PC-9 (cell line): ENCODE results near the gene PHLDA3. TPM values are rescaled to one million over a fixed set of nuclear protein-coding genes. Genes with fewer than 3 reads are reported as not detected.

Experiments used
- BruUV-seq: library from RNA; stranded (reverse); fragments of 400-500 nt; replicated peaks from 2 replicates; lab custom pipeline; 2021; lab: Mats Ljungman, UMichigan
- CTCF ChIA-PET: fragments of 300-600 bp; sonication (Branson Sonifier 250); formaldehyde crosslinking; loops from one replicate; lab custom pipeline; 2022; ENCODE audit warnings: antibody characterized with exemption; lab: Charles Lee
- POLR2A ChIA-PET: fragments of 300-600 bp; sonication (Branson Sonifier 250); formaldehyde crosslinking; loops from one replicate; lab custom pipeline; 2022; ENCODE audit warnings: antibody characterized with exemption; ENCODE audit not compliant: unreplicated experiment; lab: Charles Lee
- DNase-seq, 2 experiments: peaks; one replicate each; pipeline versions ENCODE4 v3.0.0 to v3.0.0-alpha.2; 2015 to 2022; ENCODE audit warnings: mixed read lengths in 1 of 2
- H2AFZ ChIP-seq: fragments of 200-600 bp; sonication (generic); 2 replicates; pipeline ENCODE4 v1.8.1; 2017; ENCODE audit warnings: antibody characterized with exemption
- H3F3A ChIP-seq: fragments of 200-600 bp; sonication (generic); 2 replicates; pipeline ENCODE4 v1.8.1; 2017; ENCODE audit warnings: antibody characterized with exemption, mild to moderate bottlenecking, low read depth; ENCODE audit not compliant: insufficient read depth
- H3K27ac ChIP-seq: fragments of 200-600 bp; sonication (generic); 2 replicates; pipeline ENCODE4 v1.6.1; 2016; ENCODE audit warnings: mixed run types
- H3K27me3 ChIP-seq: fragments of 200-600 bp; sonication (generic); 2 replicates; pipeline ENCODE4 v1.6.1; 2016; ENCODE audit warnings: low read depth, mixed run types; ENCODE audit not compliant: insufficient read depth
- H3K36me3 ChIP-seq: fragments of 200-600 bp; sonication (generic); 2 replicates; pipeline ENCODE4 v1.6.1; 2016; ENCODE audit warnings: low read depth, mixed run types
- H3K4me1 ChIP-seq: fragments of 200-600 bp; sonication (generic); replicated peaks from 2 replicates; pipeline ENCODE4 v1.6.1; 2016; ENCODE audit warnings: mixed run types; ENCODE audit not compliant: insufficient read depth
- H3K4me2 ChIP-seq: fragments of 200-600 bp; sonication (generic); 2 replicates; pipeline ENCODE4 v1.6.1; 2017; ENCODE audit warnings: mixed run types
- H3K4me3 ChIP-seq: fragments of 200-600 bp; sonication (generic); 2 replicates; pipeline ENCODE4 v1.6.1; 2016; ENCODE audit warnings: mixed run types
- H3K79me2 ChIP-seq: fragments of 200-600 bp; sonication (generic); 2 replicates; pipeline ENCODE4 v1.6.1; 2017; ENCODE audit warnings: low read depth, mixed run types
- H3K9me2 ChIP-seq: fragments of 200-600 bp; sonication (generic); 2 replicates; pipeline ENCODE4 v1.8.1; 2017; ENCODE audit warnings: mild to moderate bottlenecking; ENCODE audit not compliant: insufficient read depth
- H3K9me3 ChIP-seq: fragments of 200-600 bp; sonication (generic); 2 replicates; pipeline ENCODE4 v1.8.1; 2016; ENCODE audit warnings: low read depth; ENCODE audit not compliant: insufficient read depth
- H4K20me1 ChIP-seq: fragments of 200-600 bp; sonication (generic); 2 replicates; pipeline ENCODE4 v1.8.1; 2017; ENCODE audit not compliant: insufficient read depth
- EZH2 ChIP-seq: fragments of 200-600 bp; sonication (generic); IDR thresholded peaks from 2 replicates; pipeline ENCODE4 v1.8.0; 2017; ENCODE audit warnings: antibody characterized with exemption, low read depth
- intact Hi-C: fragments of 100-400 bp; cut with micrococcal nuclease; formaldehyde crosslinking; loops from one replicate; pipeline ENCODE4 v1.10.0; 2022; ENCODE audit not compliant: unreplicated experiment
- total RNA-seq: library from RNA; stranded (reverse); gene quantifications from 2 replicates; pipeline ENCODE4 v1.2.3, GENCODE V29; 2021
- TF ChIP-seq, protein P1 (sequence below): fragments of 200-600 bp; sonication (generic); conservative IDR thresholded peaks from 2 replicates; pipeline ENCODE4 v1.6.1; 2017; ENCODE audit warnings: mixed run types, antibody characterized with exemption, mild to moderate bottlenecking, moderate library complexity

Gene PHLDA3
- total RNA-seq, 1 experiment from 2014 or later: 31.6 TPM

DNA sequence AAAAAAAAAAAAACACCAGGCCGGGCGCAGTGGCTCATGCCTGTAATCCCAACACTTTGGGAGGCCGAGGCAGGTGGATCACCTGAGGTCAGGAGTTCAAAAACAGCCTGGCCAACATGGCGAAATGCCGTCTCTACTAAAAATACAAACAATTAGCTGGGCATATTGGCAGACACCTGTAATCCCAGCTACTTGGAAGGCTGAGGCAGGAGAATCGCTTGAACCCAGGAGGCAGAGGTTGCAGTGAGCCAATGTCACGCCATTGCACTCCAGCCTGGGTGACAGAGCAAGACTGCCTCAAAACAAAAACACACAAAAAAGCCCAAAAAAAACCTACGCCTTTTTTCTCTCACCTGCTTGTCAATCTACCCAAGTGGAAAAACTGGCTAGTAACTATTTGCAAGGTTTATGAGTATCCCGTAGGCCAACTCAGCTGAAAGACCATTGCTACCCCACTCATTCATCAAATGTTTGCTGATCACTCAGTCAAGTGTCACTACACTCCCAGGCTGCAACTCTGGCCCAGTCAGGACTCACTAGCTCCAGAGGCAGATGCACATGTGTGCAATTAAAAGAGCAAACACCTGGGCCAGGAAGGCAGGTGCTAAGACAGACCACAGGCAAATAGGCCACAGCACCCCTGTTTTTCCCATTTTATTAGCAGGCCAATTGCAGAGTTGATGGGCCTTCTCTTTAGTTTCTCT lies 36.0 kb upstream of the PHLDA3 start:
- H3K4me3 ChIP-seq: no peak overlapping the region
- POLR2A ChIA-PET: no interaction called here
- no peaks in the 10 kb centered on the region for H3K79me2 ChIP-seq
- no peak for DNase-seq
- H3K9me3 ChIP-seq: no peaks in the 10 kb centered on the region
- peak overlapping the region; percentile 79; the same call in 1 of the 2 replicates for H3K4me2 ChIP-seq
- H3K9me2 ChIP-seq: no peaks in the 10 kb centered on the region
- no peaks in the 10 kb centered on the region for H4K20me1 ChIP-seq
- H3K4me1 ChIP-seq: peaks cover 19% of the 10 kb centered on the region
- no peaks in the 10 kb centered on the region for H3K27me3 ChIP-seq
- no TSS peak for BruUV-seq
- CTCF ChIA-PET: no interaction called here
- H3K36me3 ChIP-seq: no peaks in the 10 kb centered on the region
- peaks cover 48% of the 10 kb centered on the region for H3F3A ChIP-seq
- TF ChIP-seq EZH2: no peak
- TF ChIP-seq, protein P1, sequence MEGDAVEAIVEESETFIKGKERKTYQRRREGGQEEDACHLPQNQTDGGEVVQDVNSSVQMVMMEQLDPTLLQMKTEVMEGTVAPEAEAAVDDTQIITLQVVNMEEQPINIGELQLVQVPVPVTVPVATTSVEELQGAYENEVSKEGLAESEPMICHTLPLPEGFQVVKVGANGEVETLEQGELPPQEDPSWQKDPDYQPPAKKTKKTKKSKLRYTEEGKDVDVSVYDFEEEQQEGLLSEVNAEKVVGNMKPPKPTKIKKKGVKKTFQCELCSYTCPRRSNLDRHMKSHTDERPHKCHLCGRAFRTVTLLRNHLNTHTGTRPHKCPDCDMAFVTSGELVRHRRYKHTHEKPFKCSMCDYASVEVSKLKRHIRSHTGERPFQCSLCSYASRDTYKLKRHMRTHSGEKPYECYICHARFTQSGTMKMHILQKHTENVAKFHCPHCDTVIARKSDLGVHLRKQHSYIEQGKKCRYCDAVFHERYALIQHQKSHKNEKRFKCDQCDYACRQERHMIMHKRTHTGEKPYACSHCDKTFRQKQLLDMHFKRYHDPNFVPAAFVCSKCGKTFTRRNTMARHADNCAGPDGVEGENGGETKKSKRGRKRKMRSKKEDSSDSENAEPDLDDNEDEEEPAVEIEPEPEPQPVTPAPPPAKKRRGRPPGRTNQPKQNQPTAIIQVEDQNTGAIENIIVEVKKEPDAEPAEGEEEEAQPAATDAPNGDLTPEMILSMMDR: no peak
- H3K27ac ChIP-seq: no peak overlapping the region
- intact Hi-C loops: no loop called here
- H2AFZ ChIP-seq: no peak overlapping the region

DNA sequence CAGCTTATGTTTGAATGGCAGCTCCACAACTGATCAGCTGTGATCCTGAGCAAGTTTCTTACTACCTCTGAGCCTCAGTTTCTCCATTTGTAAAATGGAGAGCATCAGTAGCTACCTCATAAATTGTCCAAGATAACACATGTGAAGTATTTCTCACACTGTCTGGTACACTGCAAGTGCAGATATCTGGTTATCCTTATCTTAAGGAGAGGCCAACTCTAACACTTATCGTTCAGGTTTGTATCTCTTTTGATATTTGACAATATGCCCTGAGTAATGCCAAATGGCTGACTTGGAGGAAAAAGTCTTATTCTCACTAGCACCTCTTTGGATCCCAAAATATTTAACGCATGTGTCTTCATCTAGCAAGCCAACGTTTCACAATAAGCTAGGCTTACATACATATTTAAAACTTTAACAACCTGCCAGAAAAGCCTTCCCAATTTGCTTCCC lies 35.2 kb upstream of the PHLDA3 start:
- Histone ChIP-seq H3K4me2 (no peak overlapping the region), H3K36me3 (no peaks in the 10 kb centered on the region), H4K20me1 (no peaks in the 10 kb centered on the region), H3K79me2 (no peaks in the 10 kb centered on the region), H3K9me2 (no peaks in the 10 kb centered on the region), H3K27me3 (no peaks in the 10 kb centered on the region), H3K4me3 (no peak overlapping the region), H3F3A (peaks cover 48% of the 10 kb centered on the region), H3K4me1 (peaks cover 19% of the 10 kb centered on the region), H2AFZ (no peak overlapping the region), H3K27ac (no peak overlapping the region), H3K9me3 (no peaks in the 10 kb centered on the region)
- intact Hi-C loops: no loop called here
- no peak for DNase-seq
- no TSS peak for BruUV-seq
- CTCF ChIA-PET: interaction anchor here (0.6 kb wide), 1 partner anchor 67 kb away, joined by 4 read pairs; no protein-coding TSS in a partner anchor
- no peak for TF ChIP-seq EZH2
- TF ChIP-seq, protein P1: no peak
- POLR2A ChIA-PET: no interaction called here

DNA sequence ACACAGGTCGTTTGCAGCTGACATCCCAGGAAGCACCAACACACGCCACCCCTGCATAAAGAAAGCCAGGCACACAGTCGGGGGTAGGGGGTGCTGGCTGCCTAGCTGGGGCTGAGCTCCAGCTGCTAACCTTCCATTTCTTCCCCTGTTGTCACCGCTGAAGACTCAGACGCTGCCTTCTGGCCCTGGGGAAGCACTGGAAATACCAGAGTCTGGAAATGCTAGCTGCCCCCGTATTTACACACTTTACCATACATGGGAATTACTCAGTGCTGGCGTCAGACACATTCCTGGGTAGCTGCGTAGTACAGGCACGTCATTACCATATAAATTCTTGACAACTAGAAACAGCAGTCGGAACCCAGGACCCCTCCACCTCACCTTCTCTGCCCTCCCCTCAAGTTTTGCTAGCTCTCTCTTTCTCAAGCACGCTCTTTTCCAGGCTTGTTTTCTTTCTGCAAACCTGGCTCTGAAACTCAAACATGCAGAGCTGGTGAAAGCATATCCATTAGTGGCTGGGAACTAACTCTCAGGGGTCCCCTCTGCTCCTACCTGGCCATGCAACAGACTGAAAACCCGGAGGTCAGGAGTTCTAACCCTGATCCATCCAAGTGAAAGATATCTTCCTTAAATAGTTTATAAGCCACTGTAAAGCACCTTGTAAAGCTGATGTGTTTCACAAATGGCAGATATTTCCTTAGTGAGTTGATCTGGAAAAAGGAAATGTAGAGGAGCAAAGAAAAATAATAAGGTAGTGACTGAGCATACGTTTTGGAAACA lies 34.6 kb upstream of the PHLDA3 start:
- DNase-seq: no peak
- Histone ChIP-seq H3K4me2 (no peak overlapping the region), H3K4me3 (no peak overlapping the region), H3K9me2 (no peaks in the 10 kb centered on the region), H3K27me3 (no peaks in the 10 kb centered on the region), H3F3A (peaks cover 43% of the 10 kb centered on the region), H4K20me1 (no peaks in the 10 kb centered on the region), H3K9me3 (no peaks in the 10 kb centered on the region), H2AFZ (no peak overlapping the region), H3K79me2 (no peaks in the 10 kb centered on the region), H3K27ac (no peak overlapping the region), H3K36me3 (no peaks in the 10 kb centered on the region), H3K4me1 (peaks cover 19% of the 10 kb centered on the region)
- CTCF ChIA-PET: interaction anchor here (0.6 kb wide), 1 partner anchor 66 kb away, joined by 4 read pairs; no protein-coding TSS in a partner anchor
- intact Hi-C loops: no loop called here
- TF ChIP-seq, protein P1: no peak
- TF ChIP-seq EZH2: no peak
- POLR2A ChIA-PET: no interaction called here
- BruUV-seq: no TSS peak
